Measurements from ENCODE around the gene TAL2. TPM values are rescaled to one million over a fixed set of nuclear protein-coding genes. Genes with fewer than 3 reads are reported as not detected.

Gene TAL2
- total and polyA plus RNA-seq, 9 of the 15 experiments (the other 6 are each of a cell fraction or from before 2014, with no cell fraction given): 0.21 to 3.7 (median 1.1) TPM; not detected in 1

DNA sequence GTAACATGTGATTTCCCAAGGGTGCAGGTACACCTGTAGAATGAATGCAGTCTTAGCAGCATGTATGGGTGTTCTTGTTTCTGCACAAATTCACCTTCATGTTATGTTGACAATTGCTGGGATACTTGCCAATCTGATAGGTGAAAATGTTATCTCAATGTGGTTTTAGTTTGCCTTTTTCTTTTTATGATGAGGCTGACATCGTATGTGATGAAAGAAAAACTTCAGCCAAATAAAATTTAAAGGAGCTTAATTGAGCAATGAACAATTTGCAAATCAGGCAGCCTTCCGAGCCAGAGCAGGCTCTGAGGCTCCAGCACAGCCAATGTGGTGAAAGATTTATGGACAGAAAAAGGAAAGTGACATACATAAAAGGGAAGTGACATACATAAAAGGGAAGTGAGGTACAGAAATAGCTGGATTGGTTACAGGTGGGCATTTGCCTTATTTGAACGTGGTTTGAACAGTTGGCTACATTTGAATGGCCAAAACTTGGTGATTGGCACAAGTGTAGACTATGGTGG lies 10.5 kb downstream of the TAL2 start (continued):
- TF ChIP-seq CBX3 (IDR thresholded peaks at IDR 0.05; ENCODE audit: borderline replicate concordance in 1 of 2, low read length in 2 of 2) (0 out of 3 replicates have a peak, but pooled peaks of 1 of the 2 experiments have one; percentile 25), GABPB1 (CRISPR knock-in tag; IDR thresholded peaks at IDR 0.05) (0 out of 2 replicates have a peak, but pooled peaks have one; percentile 27), DPF2 (IDR thresholded peaks at IDR 0.05) (peak; percentile 23; the same call in 1 of the 2 replicates), CREB1 (IDR thresholded peaks at IDR 0.05) (no peak), CREB1 (CRISPR knock-in tag; IDR thresholded peaks at IDR 0.05) (peak; percentile 59; the same call in 1 of the 2 replicates), CC2D1A (IDR thresholded peaks at IDR 0.05) (peak; percentile 76; the same call in 1 of the 2 replicates), TEAD2 (tag; IDR thresholded peaks at IDR 0.05) (no peak), DDX20 (tag; IDR thresholded peaks at IDR 0.05; ENCODE audit: low read depth) (no peak), SPI1 (IDR thresholded peaks at IDR 0.05; ENCODE audit: borderline replicate concordance, low read depth, low read length) (peak; percentile 99), SOX6 (IDR thresholded peaks at IDR 0.05) (peak; percentile 26; the same call in 1 of the 2 replicates), TOE1 (IDR thresholded peaks at IDR 0.05; ENCODE audit: borderline replicate concordance) (no peak), TOE1 (CRISPR knock-in tag; IDR thresholded peaks at IDR 0.05; ENCODE audit: borderline replicate concordance, low read depth) (no peak), TARDBP (IDR thresholded peaks at IDR 0.05) (no peak), LEF1 (IDR thresholded peaks at IDR 0.05) (peak; percentile 60; the same call in 1 of the 2 replicates), ZEB2 (IDR thresholded peaks at IDR 0.05) (peak; percentile 70; the same call in 1 of the 2 replicates), TCF3 (CRISPR knock-in tag; IDR thresholded peaks at IDR 0.05) (0 out of 2 replicates have a peak, but pooled peaks have one; percentile 13), CREM (IDR thresholded peaks at IDR 0.05; ENCODE audit: low read depth) (peak; percentile 75), CXXC5 (CRISPR knock-in tag; IDR thresholded peaks at IDR 0.05) (no peak)
- TF ChIP-seq, protein P1, sequence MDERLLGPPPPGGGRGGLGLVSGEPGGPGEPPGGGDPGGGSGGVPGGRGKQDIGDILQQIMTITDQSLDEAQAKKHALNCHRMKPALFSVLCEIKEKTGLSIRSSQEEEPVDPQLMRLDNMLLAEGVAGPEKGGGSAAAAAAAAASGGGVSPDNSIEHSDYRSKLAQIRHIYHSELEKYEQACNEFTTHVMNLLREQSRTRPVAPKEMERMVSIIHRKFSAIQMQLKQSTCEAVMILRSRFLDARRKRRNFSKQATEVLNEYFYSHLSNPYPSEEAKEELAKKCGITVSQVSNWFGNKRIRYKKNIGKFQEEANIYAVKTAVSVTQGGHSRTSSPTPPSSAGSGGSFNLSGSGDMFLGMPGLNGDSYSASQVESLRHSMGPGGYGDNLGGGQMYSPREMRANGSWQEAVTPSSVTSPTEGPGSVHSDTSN (CRISPR knock-in tag; IDR thresholded peaks at IDR 0.05; ENCODE audit: low read depth): no peak
- TF ChIP-seq, protein P1 (tag; conservative IDR thresholded peaks at IDR 0.05; ENCODE audit: low read depth): peak; percentile 96
- TF ChIP-seq, protein P2, sequence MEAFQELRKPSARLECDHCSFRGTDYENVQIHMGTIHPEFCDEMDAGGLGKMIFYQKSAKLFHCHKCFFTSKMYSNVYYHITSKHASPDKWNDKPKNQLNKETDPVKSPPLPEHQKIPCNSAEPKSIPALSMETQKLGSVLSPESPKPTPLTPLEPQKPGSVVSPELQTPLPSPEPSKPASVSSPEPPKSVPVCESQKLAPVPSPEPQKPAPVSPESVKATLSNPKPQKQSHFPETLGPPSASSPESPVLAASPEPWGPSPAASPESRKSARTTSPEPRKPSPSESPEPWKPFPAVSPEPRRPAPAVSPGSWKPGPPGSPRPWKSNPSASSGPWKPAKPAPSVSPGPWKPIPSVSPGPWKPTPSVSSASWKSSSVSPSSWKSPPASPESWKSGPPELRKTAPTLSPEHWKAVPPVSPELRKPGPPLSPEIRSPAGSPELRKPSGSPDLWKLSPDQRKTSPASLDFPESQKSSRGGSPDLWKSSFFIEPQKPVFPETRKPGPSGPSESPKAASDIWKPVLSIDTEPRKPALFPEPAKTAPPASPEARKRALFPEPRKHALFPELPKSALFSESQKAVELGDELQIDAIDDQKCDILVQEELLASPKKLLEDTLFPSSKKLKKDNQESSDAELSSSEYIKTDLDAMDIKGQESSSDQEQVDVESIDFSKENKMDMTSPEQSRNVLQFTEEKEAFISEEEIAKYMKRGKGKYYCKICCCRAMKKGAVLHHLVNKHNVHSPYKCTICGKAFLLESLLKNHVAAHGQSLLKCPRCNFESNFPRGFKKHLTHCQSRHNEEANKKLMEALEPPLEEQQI (IDR thresholded peaks at IDR 0.05): 0 out of 2 replicates have a peak, but pooled peaks have one; percentile 38
- TF ChIP-seq, protein P3, sequence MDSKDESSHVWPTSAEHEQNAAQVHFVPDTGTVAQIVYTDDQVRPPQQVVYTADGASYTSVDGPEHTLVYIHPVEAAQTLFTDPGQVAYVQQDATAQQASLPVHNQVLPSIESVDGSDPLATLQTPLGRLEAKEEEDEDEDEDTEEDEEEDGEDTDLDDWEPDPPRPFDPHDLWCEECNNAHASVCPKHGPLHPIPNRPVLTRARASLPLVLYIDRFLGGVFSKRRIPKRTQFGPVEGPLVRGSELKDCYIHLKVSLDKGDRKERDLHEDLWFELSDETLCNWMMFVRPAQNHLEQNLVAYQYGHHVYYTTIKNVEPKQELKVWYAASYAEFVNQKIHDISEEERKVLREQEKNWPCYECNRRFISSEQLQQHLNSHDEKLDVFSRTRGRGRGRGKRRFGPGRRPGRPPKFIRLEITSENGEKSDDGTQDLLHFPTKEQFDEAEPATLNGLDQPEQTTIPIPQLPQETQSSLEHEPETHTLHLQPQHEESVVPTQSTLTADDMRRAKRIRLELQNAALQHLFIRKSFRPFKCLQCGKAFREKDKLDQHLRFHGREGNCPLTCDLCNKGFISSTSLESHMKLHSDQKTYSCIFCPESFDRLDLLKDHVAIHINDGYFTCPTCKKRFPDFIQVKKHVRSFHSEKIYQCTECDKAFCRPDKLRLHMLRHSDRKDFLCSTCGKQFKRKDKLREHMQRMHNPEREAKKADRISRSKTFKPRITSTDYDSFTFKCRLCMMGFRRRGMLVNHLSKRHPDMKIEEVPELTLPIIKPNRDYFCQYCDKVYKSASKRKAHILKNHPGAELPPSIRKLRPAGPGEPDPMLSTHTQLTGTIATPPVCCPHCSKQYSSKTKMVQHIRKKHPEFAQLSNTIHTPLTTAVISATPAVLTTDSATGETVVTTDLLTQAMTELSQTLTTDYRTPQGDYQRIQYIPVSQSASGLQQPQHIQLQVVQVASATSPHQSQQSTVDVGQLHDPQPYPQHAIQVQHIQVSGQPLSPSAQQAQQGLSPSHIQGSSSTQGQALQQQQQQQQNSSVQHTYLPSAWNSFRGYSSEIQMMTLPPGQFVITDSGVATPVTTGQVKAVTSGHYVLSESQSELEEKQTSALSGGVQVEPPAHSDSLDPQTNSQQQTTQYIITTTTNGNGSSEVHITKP (IDR thresholded peaks at IDR 0.05; ENCODE audit: partially characterized antibody): no peak

All from K562 (cell line).